Activated effector memory CD4-positive, alpha-beta T cell treated with Interleukin-2 at 50 U/mL for 16 hours (primary cell): ENCODE results near the gene MTCL1.

Experiments
- DNase-seq: peaks from one replicate; pipeline ENCODE4 v3.0.0-alpha.2; 2020

The MTCL1 gene

DNA sequence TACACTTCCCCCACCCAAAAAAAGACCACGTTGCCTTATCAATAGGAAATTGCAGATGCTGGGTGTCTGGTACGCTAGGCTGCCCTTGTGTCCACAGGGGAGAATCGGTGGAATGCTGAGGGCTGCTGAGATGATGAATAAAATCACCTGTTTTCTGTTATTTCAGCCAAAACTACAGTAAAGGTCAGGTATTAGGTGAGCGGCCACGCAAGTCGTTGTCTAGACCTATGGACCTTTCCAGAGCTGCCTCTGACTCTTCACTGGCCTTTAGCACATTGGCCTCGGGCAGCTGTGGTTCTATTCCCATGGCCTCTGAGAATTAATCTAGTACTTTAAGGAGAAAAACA, 89.6 kb downstream of the MTCL1 start:
- DNase-seq: no peak

DNA sequence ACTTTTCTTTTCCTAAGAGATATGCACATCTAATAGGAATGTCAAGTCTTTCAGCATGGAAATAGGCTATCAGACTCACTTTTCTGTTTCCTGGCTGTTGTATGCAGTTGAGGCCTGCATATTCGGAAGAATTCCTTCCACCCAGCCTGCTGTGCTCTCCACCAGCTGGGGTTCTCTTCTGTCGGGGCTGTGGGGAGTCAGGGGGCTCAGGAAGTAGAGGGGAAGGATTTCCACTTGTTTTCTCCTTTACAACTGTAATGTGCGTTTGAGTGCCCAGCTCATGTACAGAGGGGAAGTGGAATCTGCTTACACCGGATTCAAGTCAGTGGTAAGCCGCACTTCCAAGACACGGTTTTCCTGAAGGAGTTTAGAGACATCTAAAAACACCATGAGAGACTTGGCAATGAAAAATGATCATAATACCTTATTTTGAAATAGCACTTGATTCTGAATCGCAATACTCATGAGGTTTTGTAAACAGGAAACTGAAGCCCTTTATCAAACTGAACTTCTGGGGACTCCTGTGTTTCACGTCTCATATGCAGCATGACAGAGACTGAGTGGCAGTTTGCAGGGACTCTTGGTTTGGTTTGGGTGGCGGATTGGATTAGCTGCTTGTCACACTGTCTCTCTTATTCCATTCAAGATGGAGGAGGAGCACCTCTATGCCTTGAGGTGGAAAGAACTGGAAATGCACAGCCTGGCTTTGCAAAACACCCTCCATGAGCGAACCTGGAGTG, 90.4 kb downstream of the MTCL1 start:
- no peak for DNase-seq

GRCh38 chr18:8797206-8797605, 91.8 kb downstream of the MTCL1 start:
- DNase-seq: no peak

GRCh38 chr18:8799001-8799400, 93.6 kb downstream of the MTCL1 start:
- DNase-seq: no peak

GRCh38 chr18:8799596-8800441, 94.5 kb downstream of the MTCL1 start:
- no peak for DNase-seq

GRCh38 chr18:8800445-8800844, 95.1 kb downstream of the MTCL1 start:
- DNase-seq: no peak

DNA sequence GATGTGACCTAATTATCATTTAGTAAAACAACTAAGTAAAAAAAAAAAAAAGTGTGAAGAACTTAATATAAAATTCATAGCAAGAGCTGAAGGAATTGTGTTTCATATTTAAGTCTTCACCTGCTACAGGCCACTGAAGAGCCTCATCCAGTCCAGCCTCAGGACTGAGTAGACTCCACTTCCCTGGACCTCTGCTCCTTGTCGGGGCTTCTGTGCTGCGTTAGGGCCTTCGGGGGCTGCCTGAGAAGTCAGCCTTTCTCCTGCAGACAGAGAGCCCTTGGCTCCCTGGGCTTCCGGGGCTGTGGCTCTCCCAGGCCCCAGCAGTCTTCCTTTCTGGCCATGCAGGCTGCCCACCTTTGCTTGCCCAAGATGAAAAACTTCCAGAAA, 95.5 kb downstream of the MTCL1 start:
- no peak for DNase-seq

DNA sequence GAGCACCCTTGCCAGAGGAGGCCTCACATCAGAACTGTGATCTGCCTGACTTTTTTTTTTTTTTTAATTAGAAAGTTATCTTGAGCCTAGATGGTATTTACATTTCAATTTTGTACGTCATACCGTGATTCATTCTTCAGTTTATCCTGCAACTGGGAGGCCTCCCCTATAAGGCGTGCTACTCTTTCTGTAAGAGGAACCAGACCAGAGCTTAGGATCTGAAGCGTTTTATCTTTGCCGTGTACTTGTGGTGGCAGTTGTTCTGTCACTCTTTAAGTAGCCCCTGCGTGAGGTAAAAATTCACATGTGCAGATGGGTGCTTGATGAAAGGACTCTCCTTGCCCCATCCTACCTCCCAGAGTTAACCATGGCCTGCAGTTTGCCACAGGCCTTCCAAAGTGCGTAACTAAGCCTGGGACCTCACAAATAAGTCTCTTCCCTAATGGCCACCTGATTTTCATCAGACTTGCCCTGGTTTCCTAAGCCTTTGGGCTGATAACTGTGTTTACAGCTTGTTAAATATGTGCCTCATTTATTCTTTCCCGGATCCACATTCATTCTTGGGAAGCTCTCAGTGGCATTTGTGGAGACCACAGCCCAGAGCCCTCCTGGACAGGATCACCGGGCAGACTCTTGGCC, 96.0 kb downstream of the MTCL1 start:
- no peak for DNase-seq

DNA sequence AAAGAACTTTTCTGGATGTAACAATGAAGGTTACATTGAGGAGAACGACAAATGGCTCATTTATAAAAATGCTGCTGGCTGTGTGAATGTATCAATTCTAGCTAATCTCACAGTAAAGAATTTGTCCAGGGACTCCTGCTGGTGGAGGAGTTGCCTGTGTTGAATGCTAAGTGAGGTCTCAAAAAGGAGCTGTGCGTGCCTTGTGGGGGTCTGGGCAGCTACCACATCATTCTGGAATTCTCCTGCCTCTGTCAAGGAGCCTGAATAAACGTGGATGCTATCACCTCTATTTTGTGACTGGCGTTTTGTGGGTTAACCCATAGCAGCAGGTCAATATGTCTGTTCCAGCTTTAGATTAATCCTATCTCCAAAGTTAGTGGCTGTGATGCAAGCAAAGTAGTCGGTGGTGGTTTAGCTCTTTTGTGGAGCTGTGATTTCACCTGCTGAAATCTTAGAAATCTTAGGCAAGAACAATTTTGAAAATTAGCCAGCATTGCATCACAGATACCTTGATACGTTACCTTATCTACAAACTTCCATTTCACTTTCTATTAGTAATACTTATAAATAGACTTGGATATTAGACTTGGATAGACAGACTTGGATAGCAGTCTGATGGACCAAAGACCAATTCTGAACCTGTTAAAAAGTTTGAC, 96.8 kb downstream of the MTCL1 start:
- no peak for DNase-seq

DNA sequence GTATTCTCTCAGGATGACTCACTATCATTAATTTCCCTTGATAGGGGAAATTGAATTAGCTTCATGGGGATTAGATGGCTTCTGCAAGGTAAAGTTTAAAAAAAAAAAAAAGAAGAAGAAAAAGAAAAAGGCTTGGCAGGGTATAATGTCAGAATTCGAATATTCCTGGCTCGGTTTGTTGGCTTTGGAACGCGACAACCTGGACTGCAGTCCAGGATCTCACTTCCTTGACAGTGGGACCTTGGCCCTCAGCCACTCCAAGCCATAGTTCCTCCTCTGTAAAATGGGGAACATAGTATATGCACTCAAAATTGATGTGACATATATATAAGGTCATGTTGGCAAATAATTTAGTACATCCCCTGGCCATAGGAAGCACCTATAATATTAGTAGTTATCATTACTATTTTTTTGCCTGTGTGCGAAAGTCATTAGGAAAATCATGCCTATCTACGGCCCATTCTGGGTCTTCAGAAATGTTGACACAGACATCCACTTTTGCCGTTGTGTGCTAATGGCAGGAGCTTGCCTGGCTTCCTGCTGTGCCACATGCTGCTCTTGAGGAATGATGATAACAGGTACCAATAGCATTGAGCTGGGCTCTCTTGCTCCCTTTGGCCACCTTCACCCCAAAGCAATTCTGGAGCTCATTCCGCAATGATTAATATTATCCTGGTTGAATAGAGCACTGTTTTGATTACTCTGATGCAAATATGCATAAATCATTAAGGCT, 97.9 kb downstream of the MTCL1 start:
- DNase-seq: no peak

- DNase-seq: no peak
Observed at GRCh38 chr18:8803957-8804356, 98.6 kb downstream of the MTCL1 start.

- DNase-seq: no peak
Observed at GRCh38 chr18:8805552-8805951, 100.2 kb downstream of the MTCL1 start.

- no peak for DNase-seq
Observed at GRCh38 chr18:8806100-8806797, 100.9 kb downstream of the MTCL1 start.

- no peak for DNase-seq
Observed at GRCh38 chr18:8806798-8807487, 101.6 kb downstream of the MTCL1 start.

DNA sequence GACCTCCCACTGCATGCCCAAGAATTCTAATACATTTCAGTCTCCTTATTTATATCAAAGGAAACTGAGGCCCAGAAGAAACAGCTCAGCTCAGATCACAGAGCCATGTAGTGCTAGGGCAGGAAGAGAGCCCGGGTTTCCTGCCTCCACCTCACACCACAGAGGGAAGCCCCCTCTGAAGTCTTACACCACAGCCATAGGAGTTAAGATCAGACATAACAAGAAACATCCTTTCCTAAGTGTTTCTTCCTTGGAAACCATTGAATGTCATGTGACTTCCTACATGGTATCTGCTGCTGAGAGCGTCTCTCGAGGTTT, 102.1 kb downstream of the MTCL1 start:
- DNase-seq: no peak

DNA sequence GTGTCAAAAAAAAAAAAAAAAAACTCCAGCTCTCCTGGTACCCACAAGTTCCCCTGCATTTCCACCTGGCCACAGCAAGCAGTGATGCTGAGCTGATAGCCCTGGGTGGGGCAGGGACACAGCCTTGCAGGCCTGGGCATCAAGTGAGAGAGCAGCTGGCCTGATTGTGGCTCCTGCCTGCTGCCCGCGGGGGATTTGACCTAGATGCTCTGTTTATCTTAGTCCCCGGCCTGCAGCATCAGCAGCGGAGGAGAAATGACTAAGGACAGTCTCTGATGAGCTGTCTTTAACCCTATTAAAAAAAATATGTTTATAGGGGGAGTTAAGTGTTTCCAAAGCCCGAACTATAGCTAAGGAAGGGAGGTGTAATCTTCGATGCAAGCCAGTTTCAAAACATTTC, 102.6 kb downstream of the MTCL1 start:
- no peak for DNase-seq

- no peak for DNase-seq
Observed at GRCh38 chr18:8809514-8809913, 104.2 kb downstream of the MTCL1 start.

DNA sequence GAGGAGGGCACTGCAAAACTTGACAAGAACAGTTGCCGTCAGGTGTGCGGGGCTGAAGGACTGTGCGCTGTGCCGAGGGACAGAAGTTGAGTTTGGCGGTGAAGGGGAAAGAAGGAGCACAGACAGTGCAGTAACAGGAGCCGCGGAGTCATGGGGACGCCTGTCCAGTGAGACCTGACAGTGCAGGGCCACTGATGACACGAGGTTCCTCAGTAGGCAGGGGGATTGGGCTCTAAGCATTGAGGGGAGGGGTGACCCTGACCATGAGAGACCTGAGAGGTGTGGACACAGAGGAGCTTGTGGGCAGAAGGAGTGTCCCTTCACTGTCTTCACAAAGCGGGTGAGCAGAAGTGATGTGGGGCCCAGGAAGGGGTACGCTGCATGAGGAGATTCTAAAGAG, 104.8 kb downstream of the MTCL1 start:
- no peak for DNase-seq

DNA sequence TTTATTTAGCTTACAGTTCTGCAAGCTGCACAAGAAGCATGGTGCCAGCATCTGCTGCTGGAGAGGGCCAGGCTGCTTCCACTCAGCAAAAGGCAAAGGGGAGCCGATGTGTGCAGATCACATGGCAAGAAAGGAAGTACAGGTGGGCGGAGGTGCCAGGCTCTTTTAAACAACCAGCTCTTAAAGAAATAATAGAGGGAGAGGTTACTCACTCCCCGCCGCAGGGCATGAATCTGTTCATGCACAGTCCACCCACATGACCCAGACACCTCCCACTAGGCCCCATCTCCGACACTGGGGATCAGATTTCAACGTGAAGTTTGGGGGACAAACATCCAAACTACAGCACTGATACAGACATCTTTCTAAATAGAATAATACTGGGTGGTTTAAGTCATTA, 105.8 kb downstream of the MTCL1 start:
- DNase-seq: no peak

DNA sequence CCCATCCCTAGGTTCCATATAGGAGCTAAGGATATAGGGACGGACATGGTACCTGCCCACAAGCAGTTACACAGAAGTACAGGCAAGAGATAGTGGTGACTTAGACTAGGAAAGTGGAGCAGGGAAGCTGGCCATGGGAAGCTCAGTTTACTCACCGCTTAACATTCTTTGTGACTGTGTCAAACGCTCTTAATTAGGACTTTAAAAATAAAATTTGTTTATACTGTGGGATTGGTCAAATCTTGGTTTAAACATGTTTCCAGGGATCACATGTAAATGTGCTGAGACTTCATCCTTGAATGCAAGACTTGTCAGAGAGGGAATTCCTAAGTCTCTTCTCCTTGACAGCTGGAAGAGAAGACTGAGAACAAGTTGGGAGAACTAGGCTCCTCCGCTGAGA, 107.3 kb downstream of the MTCL1 start:
- DNase-seq: no peak

GRCh38 chr18:8813611-8814010, 108.3 kb downstream of the MTCL1 start:
- no peak for DNase-seq

DNA sequence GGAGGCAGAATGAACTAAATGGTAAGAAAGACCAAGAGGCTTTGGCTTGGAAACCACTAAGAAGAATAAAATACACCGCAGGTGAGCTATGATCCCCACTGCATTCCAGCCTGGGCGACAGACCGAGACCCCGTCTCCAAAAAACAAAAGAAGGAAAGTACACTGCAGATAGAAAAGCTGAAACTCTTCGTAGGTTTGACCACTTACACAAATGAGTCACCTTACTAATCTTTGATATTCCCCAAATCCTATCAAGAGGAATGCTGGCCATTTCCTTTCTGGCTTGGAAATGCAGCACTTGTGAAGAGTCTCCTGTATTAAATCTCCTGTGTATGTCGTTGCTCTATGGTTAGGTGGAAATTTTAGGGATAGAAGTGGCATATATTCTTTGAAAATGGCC, 108.8 kb downstream of the MTCL1 start:
- DNase-seq: no peak
